Medulla oblongata (tissue), 1 donor: ENCODE data around the gene MYO5B.

Source experiments
- DNase-seq: peaks from one replicate; pipeline ENCODE4 v3.0.0-alpha.2; 2015; ENCODE audit errors: extremely low spot score

MYO5B gene

DNA sequence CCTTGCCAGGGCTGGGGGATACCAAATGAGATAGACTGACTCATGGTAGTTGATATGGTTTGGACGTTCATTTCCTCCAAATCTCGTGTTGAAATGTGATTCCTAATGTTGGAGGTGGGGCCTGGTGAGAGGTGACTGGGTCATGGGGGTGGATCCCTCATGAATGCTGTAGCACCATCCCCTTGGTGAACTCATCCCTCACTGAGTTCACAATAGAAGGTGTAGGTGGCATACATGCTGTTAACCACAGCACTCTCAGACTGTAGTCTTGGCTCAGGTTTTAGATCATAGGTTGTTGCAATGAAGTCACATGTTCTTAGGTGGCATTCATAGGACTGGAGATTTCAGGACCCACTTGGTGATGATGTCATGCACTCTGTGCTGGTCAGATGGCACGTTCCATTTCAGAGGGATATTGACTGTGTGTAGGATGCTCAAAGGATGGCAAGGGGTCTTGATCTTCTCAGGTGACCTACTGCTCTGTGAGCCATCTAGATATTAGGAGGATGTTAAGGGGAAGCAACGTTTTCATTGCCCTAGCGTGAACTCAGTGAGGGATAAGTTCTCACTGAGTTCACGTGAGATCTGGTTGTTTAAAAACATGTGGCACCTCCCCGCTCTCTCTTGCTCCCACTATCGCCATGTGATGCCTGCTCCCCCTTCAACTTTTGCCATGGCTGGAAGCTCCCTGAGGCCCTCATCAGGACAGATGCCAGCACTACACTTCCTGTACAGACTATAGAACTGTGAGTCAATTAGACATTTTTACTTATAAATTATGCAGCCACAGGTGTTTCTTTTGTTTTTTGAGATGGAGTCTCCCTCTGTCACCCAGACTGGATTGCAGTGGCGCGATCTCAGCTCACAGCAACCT, 307.8 kb downstream of the MYO5B start:
- DNase-seq: no peak

DNA sequence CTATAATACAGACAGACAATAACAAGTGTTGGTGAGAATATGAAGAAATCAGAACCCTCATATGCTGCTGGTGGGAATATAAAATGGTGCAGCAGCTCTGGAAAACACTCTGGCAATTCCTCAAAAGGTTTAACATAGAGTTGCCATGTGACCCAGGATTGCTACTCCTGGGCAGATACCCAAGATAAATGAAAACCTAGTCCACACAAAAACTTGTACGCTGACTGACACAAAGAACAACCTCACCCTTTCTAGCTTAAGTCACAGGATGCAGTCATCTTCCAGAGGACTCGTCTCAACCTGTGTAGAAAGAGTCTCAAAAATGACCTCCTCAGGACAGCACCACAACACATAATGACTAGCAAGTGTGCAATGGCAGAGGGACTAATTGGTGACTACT, 310.0 kb downstream of the MYO5B start:
- no peak for DNase-seq

DNA sequence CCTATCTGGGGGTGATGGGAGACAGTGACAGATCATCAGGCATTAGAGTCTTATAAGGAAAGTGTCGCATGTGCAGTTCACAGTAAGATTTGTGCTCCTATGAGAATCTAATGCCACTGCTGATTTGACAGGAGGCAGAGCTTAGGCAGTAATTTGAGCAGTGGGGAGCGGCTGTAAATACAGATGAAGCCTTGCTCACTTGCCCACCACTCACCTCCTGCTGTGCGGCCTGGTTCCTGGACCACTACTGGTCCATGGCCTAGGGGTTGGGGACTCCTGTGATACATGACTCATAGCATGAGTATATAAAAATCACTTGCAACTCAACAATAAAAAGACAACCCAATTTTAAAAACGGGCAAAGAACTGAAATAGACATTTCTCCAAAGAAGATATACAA, 310.5 kb downstream of the MYO5B start:
- DNase-seq: no peak

DNA sequence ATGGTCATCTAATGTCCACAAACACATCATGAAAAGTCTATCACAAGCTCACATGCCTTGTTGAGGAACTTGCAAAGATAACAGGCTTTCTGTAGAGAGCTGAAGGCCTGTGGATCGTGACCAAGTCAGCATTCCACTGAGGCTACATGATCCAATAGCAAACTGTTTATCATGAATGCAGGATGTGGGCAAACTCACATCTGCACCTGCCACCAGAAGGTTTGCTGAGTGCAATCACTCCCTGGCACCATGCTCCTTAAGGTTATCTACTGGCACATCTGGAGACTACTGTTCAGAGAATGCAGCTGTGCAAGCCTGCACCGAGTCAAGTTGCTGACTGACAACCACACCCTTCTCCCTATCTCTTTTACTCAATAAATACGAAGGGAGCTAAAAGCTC, 314.3 kb downstream of the MYO5B start:
- no peak for DNase-seq

DNA sequence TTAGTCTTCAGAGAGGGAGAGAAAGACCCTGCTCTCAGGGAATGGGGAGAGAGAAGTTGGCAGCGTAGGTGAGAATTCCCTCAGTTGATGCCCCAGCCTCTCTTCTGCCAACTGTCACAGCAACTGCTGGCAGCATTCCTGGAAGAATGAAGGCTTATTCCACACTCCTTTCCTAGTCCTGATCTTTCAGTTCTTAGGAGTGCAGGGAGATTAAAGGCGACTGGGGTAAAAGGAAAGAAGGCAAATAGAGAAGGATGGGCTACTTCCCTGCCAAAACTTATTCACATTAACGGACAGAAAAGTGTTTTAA, 315.7 kb downstream of the MYO5B start:
- DNase-seq: peak; percentile 9

DNA sequence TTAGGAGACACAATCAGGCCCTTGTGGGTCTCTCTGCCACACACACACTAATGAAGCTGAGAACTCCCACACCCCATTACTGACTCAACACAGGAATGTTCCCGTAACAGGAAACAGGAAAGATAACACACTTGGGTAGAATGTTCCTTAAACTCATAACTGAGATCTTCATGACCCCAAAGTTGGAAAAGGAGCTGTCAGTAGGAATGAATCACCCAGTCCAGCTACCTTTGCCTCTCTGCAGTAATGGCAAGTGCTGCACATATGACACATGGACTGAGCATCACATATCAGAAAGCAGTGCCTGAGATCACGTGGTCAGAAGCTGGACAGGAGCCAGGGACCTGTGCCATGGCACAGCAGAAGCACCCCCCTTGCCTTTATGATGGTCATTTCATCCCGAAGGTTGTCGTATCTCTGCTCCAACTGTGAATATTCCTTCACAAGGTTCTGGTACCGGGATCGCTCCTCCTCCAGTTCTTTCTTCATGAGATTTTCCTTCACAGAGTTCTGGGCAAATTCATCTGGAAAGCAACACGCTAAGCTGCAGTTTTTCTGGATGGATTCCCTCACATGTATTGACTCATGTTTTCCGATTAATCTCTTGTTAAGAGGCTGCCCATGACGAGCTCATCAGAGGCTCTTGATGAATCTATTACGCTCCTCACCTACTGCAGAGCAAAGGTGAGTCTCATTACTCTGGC, 316.2 kb downstream of the MYO5B start:
- DNase-seq: no peak

DNA sequence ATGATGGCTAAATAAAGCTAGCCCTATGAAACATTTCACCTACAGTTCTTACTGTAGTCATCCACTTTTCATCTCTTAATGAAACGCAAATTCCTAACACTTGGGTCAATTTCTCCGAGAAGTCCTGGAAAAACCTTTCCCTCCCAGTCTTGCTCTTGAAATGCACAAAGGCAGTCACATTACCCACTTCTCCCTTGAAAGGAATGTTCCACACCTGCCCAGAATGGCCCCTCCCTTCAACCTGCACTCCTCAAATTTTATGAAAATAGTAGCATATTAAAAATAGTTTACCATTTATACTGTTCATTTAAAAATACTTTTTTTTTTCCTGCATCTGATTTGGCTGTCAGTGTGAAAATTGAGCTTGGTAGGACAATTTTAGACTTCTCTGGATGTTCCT, 316.9 kb downstream of the MYO5B start:
- no peak for DNase-seq

DNA sequence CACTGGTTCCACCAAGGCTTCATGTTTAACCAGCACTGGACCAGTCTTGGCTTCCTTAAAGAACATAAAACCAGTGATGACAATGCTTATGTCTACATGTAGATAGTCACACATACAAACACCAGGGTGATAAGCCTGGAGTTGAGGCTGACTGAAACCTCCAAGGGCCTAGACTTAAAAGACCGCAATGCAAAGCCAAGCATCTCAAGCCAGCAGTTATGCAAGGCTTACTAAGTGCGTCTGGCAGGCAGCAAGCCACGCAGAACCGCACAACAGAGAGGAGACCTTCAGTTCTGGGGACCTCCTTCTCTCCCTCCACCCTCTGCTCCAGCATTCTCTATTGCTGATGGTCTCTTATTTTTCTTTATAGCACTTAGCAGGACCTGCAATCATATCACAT, 318.4 kb downstream of the MYO5B start:
- no peak for DNase-seq

DNA sequence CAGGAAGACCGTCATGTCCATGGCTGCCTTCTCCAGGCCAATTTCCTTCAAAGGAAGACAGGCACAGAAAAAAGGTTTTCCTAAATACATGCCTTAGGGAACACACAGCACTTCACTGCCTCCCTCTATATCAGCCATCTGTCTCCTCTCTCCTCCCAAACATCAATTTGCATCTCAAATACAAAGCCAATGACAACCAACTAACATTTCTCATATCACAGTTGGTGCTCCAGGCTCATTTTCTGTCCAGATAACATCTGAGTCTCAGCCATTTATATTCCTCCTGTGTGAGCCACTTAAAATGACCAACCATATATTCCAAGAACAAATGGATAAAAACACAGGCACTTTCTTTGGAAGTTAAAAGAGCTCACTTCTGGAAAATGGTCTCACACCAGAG, 319.2 kb downstream of the MYO5B start:
- no peak for DNase-seq

DNA sequence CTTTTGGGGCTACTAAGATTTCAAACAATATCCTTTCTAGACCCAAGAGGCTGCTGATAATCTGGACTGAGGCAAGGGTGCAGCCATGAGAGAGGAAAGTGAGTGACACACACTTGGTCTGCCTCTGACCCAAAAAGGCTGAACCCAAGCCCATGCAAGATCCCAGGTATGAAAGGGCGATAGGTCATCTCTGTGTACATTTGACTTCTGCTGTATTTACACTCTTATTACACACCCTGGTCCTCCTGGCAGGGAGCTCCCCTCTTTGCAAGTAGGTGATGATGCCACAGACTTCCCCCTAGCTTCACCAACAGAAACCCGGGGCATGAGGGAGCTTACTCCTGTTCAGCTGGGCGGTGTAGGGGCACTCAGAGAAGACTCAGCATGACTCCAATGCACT, 319.8 kb downstream of the MYO5B start:
- no peak for DNase-seq

DNA sequence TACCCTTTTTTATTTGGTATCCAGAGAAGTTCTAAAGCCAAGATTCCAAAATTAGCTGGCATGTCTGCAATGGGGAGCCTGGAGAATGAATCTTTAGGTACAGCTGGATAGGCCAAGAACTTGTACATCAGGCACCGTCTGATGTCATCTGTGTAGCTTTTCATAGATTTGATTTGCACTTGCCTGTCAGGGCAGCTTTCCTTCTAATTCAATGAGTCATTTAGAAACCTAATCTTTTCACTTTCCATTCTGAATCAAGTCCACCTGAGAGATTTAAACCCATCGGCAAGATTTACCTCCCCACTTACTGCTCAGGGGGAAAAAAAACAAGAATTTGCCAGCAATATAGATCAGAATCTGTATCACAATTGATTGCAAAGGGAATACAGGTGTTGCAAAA, 320.7 kb downstream of the MYO5B start:
- no peak for DNase-seq

DNA sequence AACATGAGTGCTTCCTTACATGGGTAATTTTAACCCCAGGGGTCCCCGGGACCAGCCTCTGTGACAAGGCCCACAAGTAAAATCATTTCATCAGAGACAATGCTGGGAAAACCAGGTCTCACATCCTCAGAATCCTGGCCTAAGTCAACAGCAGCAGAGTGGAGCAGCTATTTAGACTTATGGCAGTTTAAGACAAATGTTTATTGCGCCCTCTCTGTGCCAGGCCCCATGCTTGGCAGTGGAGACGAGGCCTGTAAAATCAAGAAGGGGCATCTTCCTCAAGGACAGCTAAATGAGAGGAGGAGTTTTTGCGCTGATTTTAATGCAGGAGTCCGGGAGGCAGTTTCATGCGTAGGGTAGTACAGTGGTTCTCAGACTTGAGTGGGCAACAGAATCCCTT, 325.6 kb downstream of the MYO5B start:
- no peak for DNase-seq

DNA sequence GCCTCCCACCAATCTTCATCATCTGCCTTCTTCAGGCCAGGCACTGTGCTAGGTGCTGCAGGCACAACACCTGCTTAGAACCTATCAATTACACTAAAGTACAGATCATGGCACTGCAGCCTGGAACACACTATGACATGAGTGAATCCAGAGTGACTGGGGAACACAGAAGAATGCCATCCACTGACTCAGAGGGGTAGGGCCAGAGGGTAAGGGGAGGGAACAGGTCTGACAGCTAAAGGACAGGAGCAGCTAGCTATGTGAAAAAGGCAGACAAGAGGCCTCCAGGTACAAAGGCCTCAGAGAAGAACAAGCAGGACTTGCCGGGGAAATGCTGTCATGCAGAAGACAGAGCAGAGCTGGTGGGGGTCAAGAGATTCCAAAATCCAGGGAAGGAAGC, 328.3 kb downstream of the MYO5B start:
- no peak for DNase-seq

DNA sequence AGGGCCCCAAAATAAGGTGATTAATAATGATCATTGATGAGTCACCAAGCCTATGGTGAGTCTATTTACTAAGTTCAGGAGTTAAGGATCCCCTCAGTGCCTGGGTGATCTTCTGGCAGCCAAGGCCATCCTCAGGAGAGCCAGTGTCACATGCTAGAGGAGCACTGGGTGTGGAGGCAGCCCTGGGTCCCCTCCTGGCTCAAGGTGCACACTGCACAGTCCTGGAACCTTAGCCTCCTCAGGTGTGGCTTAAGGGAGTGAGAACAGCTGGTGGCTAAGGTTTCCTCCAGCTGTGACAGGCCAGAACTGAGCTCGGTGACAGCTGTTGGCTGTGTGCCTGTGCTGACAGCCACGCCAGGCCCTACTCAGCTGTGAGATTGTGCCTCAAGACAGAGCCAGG, 329.5 kb downstream of the MYO5B start:
- no peak for DNase-seq

DNA sequence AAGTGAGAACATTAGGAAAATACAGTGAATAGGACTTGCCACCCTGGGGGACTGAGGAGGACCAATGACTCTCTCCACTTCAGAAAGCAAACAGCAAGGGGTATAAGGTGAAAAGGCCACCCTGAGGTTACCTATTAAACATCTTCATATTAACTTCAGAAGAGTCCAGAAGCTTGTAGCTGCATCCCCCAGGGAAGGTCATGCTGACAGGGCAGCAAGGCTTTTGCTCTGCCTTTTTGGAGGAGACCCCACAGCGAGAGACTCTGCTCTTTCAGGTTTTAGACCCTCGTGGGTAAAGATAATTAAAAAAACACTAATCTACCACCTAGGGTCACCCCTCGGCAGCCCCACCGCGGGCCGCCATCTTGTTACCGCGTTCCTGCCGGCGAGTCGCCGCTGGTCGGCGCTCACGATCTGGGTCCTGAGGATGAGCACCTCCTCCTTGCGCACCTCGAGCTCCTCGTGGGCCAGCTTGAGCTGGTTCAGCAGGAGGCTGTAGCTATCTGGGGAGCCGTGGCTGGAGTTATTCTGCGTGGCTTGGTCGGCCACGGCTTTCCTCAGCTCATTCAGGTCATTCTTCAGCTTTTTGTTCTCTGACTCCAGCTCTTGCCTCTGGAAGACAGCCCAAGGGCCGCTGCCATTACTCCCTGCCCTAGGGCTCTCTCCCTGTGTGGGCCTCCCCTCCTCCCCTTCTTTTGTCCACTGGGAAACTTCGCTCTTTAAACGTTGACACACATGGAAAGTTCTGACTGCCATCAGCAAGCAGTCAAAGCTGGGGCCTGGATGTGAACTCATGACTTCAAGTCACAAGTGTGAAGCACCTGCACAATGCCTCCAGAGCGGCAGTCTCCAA, 331.0 kb downstream of the MYO5B start:
- DNase-seq: no peak

DNA sequence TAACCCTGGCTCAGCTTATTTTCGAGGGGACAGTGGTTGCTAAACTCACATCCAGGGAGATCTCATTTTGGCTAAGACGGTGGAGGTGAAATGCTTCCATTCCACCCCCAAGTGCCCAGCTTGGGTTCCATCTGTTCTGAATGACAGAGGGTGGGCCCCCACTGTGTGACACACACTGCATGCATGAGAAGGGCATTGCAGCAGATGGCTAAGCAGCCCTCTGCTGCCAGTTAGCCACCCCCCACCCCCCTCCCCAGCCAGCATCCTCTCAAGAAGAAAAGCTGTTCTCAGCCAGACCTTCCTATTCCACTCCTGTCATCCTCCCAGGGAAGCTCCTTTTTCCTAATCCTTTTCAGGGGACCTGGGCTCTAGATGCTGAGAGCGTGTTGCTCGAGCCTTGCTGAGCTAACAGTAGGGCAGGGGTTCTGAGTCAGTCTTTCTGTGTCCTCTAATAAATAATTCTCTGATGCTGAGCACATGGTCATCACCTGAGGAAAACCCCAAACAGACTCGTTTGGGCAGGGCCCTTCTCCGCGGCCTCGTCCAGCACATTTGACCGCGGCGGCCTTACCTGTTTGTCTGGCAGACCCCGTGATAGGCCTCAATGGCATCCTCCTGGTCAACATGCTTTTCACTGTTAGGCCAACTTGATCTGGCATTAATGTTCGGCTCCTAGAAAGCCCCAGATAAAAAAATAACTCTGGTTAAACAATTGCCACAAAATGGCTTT, 332.1 kb downstream of the MYO5B start:
- no peak for DNase-seq

DNA sequence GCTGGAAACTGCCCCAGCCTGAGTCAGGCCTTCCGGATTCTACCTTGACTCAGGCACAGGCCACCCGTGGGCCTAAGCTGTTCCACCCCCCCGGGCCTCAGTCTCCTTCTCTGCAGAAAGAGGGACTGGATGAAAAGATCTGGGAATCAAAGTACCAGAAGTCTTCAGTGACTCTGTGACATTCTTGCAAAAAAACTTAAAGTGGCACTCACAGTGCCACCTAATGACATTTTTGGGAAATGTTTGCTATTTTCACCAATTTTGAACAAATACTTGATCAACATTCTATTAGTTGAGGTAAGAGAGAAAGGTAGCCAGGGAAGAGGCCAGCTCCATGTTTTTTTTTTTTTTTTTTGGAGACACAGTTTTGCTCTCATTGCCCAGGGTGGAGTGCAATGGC, 333.3 kb downstream of the MYO5B start:
- peak; percentile 24 for DNase-seq

DNA sequence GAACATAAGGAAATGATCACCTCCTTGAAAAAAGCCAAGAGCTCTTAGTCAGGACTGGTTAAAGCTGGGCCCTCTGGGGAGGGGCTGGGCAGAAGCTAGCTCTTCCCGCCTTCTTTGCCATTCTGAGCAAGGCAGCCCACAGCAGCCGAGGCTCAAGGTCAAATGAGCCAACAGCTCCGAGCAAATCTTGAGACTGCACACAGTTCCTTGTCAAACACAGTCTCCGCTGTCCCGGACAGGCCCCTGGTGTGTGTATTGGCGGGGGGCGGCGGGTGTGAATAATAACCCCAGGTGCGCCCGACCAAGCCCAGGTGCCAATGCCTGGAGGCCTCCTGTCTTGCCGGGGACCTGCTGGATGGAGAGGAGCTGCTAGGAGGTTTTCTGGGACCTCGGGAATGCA, 335.2 kb downstream of the MYO5B start:
- DNase-seq: no peak

DNA sequence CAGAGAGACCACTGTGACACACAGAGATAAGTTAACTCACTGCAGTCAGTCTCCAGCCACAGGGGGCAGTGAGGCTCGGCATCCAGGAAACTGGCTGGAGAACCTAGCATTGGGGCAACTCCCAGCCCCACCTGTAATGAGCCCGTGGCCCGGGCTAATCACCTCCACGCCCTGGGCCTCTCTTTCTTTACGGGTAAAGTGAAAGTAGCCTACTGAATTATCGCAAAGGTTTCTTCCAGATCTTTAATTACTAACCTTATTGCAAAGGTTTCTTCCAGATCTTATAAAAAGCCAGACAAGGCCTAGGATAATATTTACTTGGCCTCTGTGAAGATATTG, 336.0 kb downstream of the MYO5B start:
- DNase-seq: no peak

DNA sequence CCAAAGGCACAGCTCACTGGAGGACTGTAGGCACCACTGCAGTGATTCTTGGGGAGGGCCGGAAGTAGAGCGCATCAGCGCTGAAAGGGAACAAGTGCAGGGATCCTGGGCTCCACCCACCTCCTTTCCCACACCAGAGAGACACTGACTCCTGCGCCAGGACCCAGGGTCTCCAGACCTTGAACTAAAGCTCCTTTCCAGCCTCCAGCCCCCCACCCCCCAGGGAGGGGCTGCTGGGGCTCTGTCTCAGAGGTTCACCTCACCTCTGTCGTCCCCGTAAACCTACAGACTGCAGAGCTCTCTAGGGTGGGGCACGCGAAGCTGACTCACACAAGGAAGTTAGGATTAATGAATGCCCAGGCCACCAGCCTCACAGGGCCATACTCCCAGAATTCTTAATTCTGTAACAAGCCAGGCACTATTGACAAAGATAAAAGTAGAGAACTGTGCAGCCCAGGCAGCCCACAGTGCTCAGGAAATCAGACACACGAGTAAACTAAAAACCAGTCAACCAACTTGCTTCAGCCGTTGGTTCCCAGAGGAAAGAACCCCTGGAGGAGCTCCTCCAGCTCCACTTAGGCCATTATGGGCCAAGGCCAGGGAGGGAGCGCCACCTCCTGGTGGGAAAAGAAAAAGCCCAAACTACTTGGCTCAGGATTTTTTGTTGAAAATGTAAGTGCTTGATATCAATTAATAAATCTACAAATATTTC, 336.5 kb downstream of the MYO5B start:
- DNase-seq: peak; percentile 79

DNA sequence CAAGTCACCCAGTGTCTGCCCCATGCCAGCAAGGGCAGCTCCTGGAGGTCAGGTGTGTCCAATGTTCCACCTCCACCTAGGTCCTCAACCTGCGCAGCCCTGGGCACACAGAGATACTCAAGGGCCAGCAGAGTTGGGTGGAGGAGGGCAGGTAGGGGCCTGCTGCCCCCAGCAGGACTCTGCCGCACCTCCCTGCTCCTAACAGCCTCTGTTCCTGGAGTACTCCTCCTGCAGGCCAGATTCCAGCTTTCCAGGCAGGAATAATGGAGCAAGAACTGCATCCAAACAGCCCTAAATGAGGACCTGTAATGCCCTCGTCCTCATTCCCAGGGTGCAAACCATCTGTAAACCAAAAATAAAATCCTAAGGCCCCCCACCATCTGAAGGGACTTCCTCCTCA, 337.2 kb downstream of the MYO5B start:
- DNase-seq: no peak
